ENCODE measurements around the gene ITPR2. TPM values are rescaled to one million over a fixed set of nuclear protein-coding genes. Genes with fewer than 3 reads are reported as not detected.

Gene ITPR2
- polyA plus RNA-seq, 1 of the 3 experiments (the other 2 are of a cell fraction) = 2.3 TPM

DNA sequence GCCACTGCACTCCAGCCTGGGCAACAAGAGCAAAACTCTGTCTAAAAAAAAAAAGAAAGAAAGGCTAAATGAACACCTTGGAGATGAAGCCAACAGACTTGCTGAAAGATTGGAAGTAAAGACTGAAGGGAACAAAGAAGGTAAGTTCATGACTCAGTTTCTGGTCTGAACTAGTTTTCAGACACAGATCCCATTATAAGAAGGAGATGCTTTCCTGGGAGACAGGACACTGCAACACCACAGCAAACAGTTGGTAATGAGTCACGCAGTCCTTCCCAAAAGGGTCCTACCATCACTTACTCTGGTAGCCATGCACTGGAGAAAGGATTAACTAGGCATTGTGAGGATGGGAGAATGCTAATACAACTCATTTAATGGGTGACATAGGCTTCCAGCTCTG is 540.4 kb downstream of the ITPR2 start:
- Histone ChIP-seq H3K9me3 (no peaks in the 10 kb centered on the region), H3K27me3 (ENCODE audit: insufficient read depth) (no peaks in the 10 kb centered on the region), H3K9ac (no peak overlapping the region), H3K36me3 (replicated peaks in 1 of 2; ENCODE audit: control insufficient read depth in 1 of 2, insufficient read depth in 2 of 2, low read length in 1 of 2) (no peaks in the 10 kb centered on the region), H3K4me3 (ENCODE audit: low read depth in 2 of 2, low read length in 1 of 2) (no peak overlapping the region), H3K4me1 (ENCODE audit: control insufficient read depth in 1 of 2, insufficient read depth in 2 of 2, low read depth in 1 of 2, low read length in 1 of 2) (peaks cover 0 to 8% of the 10 kb centered on the region in 2 experiments; a peak in 1 of 4 replicates), H3K4me2 (no peak overlapping the region), H4K20me1 (ENCODE audit: insufficient read depth) (no peaks in the 10 kb centered on the region), H3F3A (replicated peaks; ENCODE audit: insufficient read depth) (no peaks in the 10 kb centered on the region), H3K27ac (ENCODE audit: low read depth in 2 of 2, low read length in 1 of 2) (no peak overlapping the region), H3K9me2 (no peaks in the 10 kb centered on the region), H2AFZ (ENCODE audit: low read depth) (no peak overlapping the region), H3K79me2 (ENCODE audit: insufficient read depth) (no peaks in the 10 kb centered on the region)
- no peak for TF ChIP-seq RCOR1 (IDR thresholded peaks at IDR 0.05; ENCODE audit: low read length)
- no peak for TF ChIP-seq YY1 (IDR thresholded peaks at IDR 0.05; ENCODE audit: low read depth)
- no peak for TF ChIP-seq NFIC (IDR thresholded peaks at IDR 0.05; ENCODE audit: borderline replicate concordance)
- no peak for TF ChIP-seq MXI1 (IDR thresholded peaks at IDR 0.05; ENCODE audit: low read depth, low read length)
- no peak for TF ChIP-seq SMC3 (IDR thresholded peaks at IDR 0.05; ENCODE audit: low read depth, low read length)
- DNase-seq = no peak
- 100% methylated on average over 1 of the region's 1 CpG for WGBS (ENCODE audit: low lambda C conversion rate)
- ChIA-PET POLR2A (no interaction called here), CTCF (no interaction called here)

DNA sequence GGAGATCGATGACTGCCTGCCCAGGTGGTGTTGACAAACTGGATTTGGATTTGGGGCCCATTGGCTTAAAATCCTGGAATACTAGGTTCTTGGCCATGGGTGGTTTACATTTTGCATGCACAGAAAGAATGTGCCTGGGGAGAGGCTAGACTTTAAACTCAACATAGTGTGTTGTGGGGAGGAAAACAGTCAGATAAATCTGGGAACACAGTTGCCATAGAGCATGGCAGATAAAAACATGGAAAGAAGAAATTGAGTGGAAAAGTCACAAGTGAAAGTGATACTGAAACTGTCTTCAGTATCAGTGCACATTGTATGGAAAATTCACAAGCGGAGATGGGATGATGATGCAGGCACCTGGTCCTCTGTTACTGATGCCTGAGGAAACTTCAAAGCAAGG is 542.4 kb downstream of the ITPR2 start:
- Histone ChIP-seq H3K4me2 (no peak overlapping the region), H3K27ac (ENCODE audit: low read depth in 2 of 2, low read length in 1 of 2) (no peak overlapping the region), H2AFZ (ENCODE audit: low read depth) (no peak overlapping the region), H3K27me3 (ENCODE audit: insufficient read depth) (no peaks in the 10 kb centered on the region), H3K4me3 (ENCODE audit: low read depth in 2 of 2, low read length in 1 of 2) (no peak overlapping the region), H3K4me1 (ENCODE audit: control insufficient read depth in 1 of 2, insufficient read depth in 2 of 2, low read depth in 1 of 2, low read length in 1 of 2) (peaks cover 0 to 9% of the 10 kb centered on the region in 2 experiments; a peak in 1 of 4 replicates), H3K36me3 (replicated peaks in 1 of 2; ENCODE audit: control insufficient read depth in 1 of 2, insufficient read depth in 2 of 2, low read length in 1 of 2) (no peaks in the 10 kb centered on the region), H3K79me2 (ENCODE audit: insufficient read depth) (no peaks in the 10 kb centered on the region), H3K9me2 (no peaks in the 10 kb centered on the region), H3K9ac (no peak overlapping the region), H3F3A (replicated peaks; ENCODE audit: insufficient read depth) (no peaks in the 10 kb centered on the region), H4K20me1 (ENCODE audit: insufficient read depth) (no peaks in the 10 kb centered on the region), H3K9me3 (no peaks in the 10 kb centered on the region)
- 66% methylated on average over 2 of the region's 2 CpGs for WGBS (ENCODE audit: low lambda C conversion rate)
- POLR2A ChIA-PET = no interaction called here
- no peak for TF ChIP-seq RAD21 (IDR thresholded peaks at IDR 0.05; ENCODE audit: low read length)
- TF ChIP-seq POLR2AphosphoS5 (IDR thresholded peaks at IDR 0.05; ENCODE audit: low read depth, low read length) = no peak
- TF ChIP-seq TCF12 (IDR thresholded peaks at IDR 0.05) = no peak
- no peak for TF ChIP-seq ELF1 (IDR thresholded peaks at IDR 0.05)
- no peak for TF ChIP-seq FOSL2 (IDR thresholded peaks at IDR 0.05; ENCODE audit: borderline replicate concordance, low read depth)
- no peak for TF ChIP-seq YY1 (IDR thresholded peaks at IDR 0.05; ENCODE audit: low read depth)
- no peak for TF ChIP-seq SIN3A (IDR thresholded peaks at IDR 0.05; ENCODE audit: borderline replicate concordance, low read depth, low read length)
- DNase-seq = no peak
- CTCF ChIA-PET = interaction anchor here (0.7 kb wide), 1 partner anchor 16 kb away, joined by 3 read pairs; no protein-coding TSS in a partner anchor

DNA sequence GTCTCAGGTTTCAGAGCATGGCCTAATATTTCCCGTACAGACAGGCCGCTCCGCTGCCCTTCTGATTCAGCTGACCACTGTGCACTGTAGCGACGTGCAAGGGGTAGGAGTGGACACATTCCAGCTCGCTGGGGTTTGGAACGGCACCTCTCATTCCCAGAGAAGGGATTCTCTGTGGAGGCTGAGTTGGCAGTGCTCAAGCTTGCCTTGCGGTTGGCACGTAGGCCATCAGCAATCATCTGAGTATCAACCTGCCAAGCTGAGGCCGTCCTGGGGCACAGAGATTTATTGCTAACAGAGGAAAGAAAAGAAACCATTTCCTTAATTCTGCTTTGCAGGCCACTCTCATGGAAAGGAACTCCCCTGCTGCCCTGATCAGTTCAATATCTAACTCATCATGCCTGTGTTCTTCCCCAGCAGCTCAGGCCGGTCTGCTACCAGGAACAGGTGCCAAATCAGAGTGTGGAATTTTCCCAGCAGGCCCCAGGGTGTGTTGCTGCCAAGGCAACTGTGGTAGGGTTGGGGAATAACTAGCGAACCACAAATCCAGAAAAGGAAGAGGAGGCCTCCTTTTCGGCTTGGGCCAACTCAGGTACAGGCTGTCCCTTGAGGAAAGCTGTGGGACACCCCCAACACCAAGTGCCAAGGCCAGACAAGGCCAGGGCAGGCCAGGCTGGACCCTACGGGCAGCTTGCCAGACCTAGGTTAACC is 545.2 kb downstream of the ITPR2 start:
- ChIA-PET CTCF (no interaction called here), POLR2A (no interaction called here)
- no peaks in the 10 kb centered on the region for H3K79me2 ChIP-seq (ENCODE audit: insufficient read depth)
- no peaks in the 10 kb centered on the region for H3K36me3 ChIP-seq (replicated peaks in 1 of 2; ENCODE audit: control insufficient read depth in 1 of 2, insufficient read depth in 2 of 2, low read length in 1 of 2)
- no peak overlapping the region for H3K27ac ChIP-seq (ENCODE audit: low read depth in 2 of 2, low read length in 1 of 2)
- H3K9me3 ChIP-seq = no peaks in the 10 kb centered on the region
- no peak overlapping the region for H2AFZ ChIP-seq (ENCODE audit: low read depth)
- H3K9me2 ChIP-seq = no peaks in the 10 kb centered on the region
- 77% methylated on average over 11 of the region's 14 CpGs for WGBS (ENCODE audit: low lambda C conversion rate)
- no peak overlapping the region for H3K9ac ChIP-seq
- H4K20me1 ChIP-seq (ENCODE audit: insufficient read depth) = no peaks in the 10 kb centered on the region
- no peaks in the 10 kb centered on the region for H3K27me3 ChIP-seq (ENCODE audit: insufficient read depth)
- H3K4me1 ChIP-seq (ENCODE audit: control insufficient read depth in 1 of 2, insufficient read depth in 2 of 2, low read depth in 1 of 2, low read length in 1 of 2) = peaks cover 0 to 9% of the 10 kb centered on the region in 2 experiments; a peak in 1 of 4 replicates
- no peak for DNase-seq
- H3K4me3 ChIP-seq (ENCODE audit: low read depth in 2 of 2, low read length in 1 of 2) = no peak overlapping the region
- H3F3A ChIP-seq (replicated peaks; ENCODE audit: insufficient read depth) = no peaks in the 10 kb centered on the region
- no peak overlapping the region for H3K4me2 ChIP-seq
- TF ChIP-seq TAF1 (IDR thresholded peaks at IDR 0.05; ENCODE audit: borderline replicate concordance, low read depth, low read length) (no peak), YY1 (IDR thresholded peaks at IDR 0.05; ENCODE audit: low read depth) (no peak), MEF2A (IDR thresholded peaks at IDR 0.05; ENCODE audit: borderline replicate concordance, low read depth) (no peak), JUND (IDR thresholded peaks at IDR 0.05) (no peak), RAD21 (IDR thresholded peaks at IDR 0.05; ENCODE audit: low read length) (no peak), FOSL2 (IDR thresholded peaks at IDR 0.05; ENCODE audit: borderline replicate concordance, low read depth) (no peak), TEAD4 (IDR thresholded peaks at IDR 0.05; ENCODE audit: borderline replicate concordance, insufficient read depth) (no peak), GATA2 (CRISPR knock-in tag; IDR thresholded peaks at IDR 0.05) (no peak), ELF1 (IDR thresholded peaks at IDR 0.05) (no peak), NRF1 (IDR thresholded peaks at IDR 0.05; ENCODE audit: low read depth, low read length) (no peak), EZH2phosphoT487 (IDR thresholded peaks at IDR 0.05; ENCODE audit: borderline replicate concordance, low read depth) (no peak), FOXM1 (IDR thresholded peaks at IDR 0.05; ENCODE audit: low read depth) (no peak)
- TF ChIP-seq, protein P1, sequence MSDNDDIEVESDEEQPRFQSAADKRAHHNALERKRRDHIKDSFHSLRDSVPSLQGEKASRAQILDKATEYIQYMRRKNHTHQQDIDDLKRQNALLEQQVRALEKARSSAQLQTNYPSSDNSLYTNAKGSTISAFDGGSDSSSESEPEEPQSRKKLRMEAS (IDR thresholded peaks at IDR 0.05; ENCODE audit: low read depth) = no peak
- TF ChIP-seq, protein P2, sequence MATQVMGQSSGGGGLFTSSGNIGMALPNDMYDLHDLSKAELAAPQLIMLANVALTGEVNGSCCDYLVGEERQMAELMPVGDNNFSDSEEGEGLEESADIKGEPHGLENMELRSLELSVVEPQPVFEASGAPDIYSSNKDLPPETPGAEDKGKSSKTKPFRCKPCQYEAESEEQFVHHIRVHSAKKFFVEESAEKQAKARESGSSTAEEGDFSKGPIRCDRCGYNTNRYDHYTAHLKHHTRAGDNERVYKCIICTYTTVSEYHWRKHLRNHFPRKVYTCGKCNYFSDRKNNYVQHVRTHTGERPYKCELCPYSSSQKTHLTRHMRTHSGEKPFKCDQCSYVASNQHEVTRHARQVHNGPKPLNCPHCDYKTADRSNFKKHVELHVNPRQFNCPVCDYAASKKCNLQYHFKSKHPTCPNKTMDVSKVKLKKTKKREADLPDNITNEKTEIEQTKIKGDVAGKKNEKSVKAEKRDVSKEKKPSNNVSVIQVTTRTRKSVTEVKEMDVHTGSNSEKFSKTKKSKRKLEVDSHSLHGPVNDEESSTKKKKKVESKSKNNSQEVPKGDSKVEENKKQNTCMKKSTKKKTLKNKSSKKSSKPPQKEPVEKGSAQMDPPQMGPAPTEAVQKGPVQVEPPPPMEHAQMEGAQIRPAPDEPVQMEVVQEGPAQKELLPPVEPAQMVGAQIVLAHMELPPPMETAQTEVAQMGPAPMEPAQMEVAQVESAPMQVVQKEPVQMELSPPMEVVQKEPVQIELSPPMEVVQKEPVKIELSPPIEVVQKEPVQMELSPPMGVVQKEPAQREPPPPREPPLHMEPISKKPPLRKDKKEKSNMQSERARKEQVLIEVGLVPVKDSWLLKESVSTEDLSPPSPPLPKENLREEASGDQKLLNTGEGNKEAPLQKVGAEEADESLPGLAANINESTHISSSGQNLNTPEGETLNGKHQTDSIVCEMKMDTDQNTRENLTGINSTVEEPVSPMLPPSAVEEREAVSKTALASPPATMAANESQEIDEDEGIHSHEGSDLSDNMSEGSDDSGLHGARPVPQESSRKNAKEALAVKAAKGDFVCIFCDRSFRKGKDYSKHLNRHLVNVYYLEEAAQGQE (IDR thresholded peaks at IDR 0.05; ENCODE audit: low read depth, low read length) = no peak
